Measurements from ENCODE around the gene SCYL2.

DNA sequence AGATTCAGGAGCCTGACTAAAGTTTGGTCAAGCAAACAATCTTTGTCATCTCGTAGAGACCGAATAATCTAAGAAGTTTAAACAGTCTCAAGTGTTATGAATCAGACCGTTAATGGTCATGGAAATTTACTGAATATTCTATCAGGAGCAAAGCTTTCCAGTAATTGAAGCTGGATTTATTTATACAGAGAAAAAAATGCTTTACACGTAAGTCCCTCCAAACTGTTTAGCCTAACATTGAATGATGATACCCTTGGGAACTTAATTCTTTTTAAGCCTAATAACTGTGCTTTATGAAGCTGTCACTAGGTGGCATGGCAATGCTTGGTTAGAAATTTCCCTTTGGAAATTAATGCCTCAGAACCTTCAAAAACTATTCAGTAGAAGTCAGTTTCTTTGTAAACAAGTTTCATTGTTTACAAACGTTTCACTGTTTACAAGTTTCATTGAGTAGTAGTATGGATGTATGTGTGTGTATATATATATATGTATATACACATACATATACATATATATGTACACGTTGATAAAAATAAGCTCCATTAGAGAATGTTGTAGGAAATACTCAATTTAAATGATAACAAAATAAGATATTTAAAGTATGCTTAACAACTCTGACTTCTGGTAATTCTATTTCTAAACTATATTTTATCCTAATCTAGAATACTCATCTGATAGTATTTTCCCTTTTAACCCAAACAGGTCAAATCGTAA is 32.2 kb upstream of the SCYL2 start:
- no peak for TF ChIP-seq POLR2A (IDR thresholded peaks at IDR 0.05)
- TF ChIP-seq, protein P1, sequence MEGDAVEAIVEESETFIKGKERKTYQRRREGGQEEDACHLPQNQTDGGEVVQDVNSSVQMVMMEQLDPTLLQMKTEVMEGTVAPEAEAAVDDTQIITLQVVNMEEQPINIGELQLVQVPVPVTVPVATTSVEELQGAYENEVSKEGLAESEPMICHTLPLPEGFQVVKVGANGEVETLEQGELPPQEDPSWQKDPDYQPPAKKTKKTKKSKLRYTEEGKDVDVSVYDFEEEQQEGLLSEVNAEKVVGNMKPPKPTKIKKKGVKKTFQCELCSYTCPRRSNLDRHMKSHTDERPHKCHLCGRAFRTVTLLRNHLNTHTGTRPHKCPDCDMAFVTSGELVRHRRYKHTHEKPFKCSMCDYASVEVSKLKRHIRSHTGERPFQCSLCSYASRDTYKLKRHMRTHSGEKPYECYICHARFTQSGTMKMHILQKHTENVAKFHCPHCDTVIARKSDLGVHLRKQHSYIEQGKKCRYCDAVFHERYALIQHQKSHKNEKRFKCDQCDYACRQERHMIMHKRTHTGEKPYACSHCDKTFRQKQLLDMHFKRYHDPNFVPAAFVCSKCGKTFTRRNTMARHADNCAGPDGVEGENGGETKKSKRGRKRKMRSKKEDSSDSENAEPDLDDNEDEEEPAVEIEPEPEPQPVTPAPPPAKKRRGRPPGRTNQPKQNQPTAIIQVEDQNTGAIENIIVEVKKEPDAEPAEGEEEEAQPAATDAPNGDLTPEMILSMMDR (IDR thresholded peaks at IDR 0.05): peak; percentile 56 to 87 (median 81)

All from body of pancreas (tissue), 4 donors.